BE2C (cell line): ENCODE data around the gene LIPI.

Source experiments
- DNase-seq: peaks from one replicate; pipeline ENCODE4 v3.0.0-alpha.2; 2020
- H3K27me3 ChIP-seq: fragments of 250-450 bp; sonication (Bioruptor Pico); 2 replicates; pipeline ENCODE4 v1.5.1; 2020; ENCODE audit warnings: mild to moderate bottlenecking
- H3K36me3 ChIP-seq: fragments of 250-450 bp; sonication (Bioruptor Pico); 2 replicates; pipeline ENCODE4 v1.5.1; 2020; ENCODE audit warnings: mild to moderate bottlenecking
- H3K4me1 ChIP-seq: fragments of 250-450 bp; sonication (Bioruptor Pico); 2 replicates; pipeline ENCODE4 v1.5.1; 2020
- H3K4me3 ChIP-seq: 2 replicates; pipeline ENCODE4 v1.5.1; 2011; ENCODE audit warnings: low read depth, low read length
- H3K9me3 ChIP-seq: fragments of 250-450 bp; sonication (Bioruptor Pico); 2 replicates; pipeline ENCODE4 v1.5.1; 2020
- CTCF ChIP-seq: IDR thresholded peaks from 2 replicates; pipeline ENCODE4 v1.5.1; 2012; ENCODE audit warnings: mild to moderate bottlenecking, low read depth, low read length

The LIPI gene

DNA sequence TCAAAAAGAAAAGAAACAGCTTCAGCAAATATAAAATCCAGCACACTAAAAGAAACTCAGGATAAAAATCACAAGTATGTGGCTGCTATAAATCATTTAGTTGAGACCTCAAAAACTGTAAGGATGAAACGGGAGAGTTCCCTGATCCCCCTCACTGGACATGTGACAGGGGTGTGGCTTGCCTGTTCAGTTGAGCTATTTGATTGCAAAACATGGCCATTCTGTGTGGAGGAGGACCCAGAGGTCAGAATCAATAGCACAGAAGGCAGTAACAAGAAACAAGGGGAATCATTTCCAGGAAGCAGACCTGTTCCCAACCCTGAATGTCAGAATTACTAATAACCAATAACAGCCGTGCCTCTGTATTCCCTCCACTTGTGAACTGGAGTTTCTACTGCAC is 33.1 kb upstream of the LIPI start:
- Histone ChIP-seq H3K4me1 (no peaks in the 10 kb centered on the region), H3K36me3 (no peaks in the 10 kb centered on the region), H3K27me3 (no peaks in the 10 kb centered on the region), H3K4me3 (no peak overlapping the region), H3K9me3 (no peaks in the 10 kb centered on the region)
- no peak for DNase-seq
- no peak for TF ChIP-seq CTCF

GRCh38 chr21:14243461-14243860 is 32.7 kb upstream of the LIPI start:
- DNase-seq, result no peak
- no peak for TF ChIP-seq CTCF
- no peaks in the 10 kb centered on the region for H3K36me3 ChIP-seq

GRCh38 chr21:14241297-14241696 is 30.5 kb upstream of the LIPI start:
- TF ChIP-seq CTCF, result no peak
- Histone ChIP-seq H3K4me1 (no peaks in the 10 kb centered on the region), H3K36me3 (no peaks in the 10 kb centered on the region), H3K9me3 (no peaks in the 10 kb centered on the region), H3K27me3 (no peaks in the 10 kb centered on the region), H3K4me3 (no peak overlapping the region)
- no peak for DNase-seq

More at GRCh38 chr21:14243461-14243860, 32.7 kb upstream of the LIPI start:
- Histone ChIP-seq H3K27me3 (no peaks in the 10 kb centered on the region), H3K4me1 (no peaks in the 10 kb centered on the region), H3K9me3 (no peaks in the 10 kb centered on the region), H3K4me3 (no peak overlapping the region)

DNA sequence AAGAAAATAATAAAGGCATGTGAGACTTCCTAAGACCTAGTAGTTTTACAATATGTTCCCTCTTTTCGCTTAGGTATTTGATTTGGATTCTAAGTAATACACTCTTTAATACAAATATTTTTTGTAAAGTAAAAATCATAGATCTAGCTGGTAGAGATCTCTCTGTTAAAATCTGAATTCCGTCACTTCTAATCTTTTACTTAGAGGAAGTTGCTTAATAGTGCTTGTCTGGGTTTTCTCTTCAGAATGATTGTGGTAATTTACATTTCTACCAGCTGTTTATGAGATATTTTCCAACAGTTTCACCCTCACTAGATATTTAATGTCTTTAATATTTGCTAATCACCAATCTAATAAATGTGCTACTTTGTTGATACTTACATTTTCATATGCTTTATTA is 28.5 kb upstream of the LIPI start:
- Histone ChIP-seq H3K27me3 (no peaks in the 10 kb centered on the region), H3K4me3 (no peak overlapping the region), H3K36me3 (no peaks in the 10 kb centered on the region), H3K9me3 (no peaks in the 10 kb centered on the region), H3K4me1 (no peaks in the 10 kb centered on the region)
- no peak for DNase-seq
- no peak for TF ChIP-seq CTCF

DNA sequence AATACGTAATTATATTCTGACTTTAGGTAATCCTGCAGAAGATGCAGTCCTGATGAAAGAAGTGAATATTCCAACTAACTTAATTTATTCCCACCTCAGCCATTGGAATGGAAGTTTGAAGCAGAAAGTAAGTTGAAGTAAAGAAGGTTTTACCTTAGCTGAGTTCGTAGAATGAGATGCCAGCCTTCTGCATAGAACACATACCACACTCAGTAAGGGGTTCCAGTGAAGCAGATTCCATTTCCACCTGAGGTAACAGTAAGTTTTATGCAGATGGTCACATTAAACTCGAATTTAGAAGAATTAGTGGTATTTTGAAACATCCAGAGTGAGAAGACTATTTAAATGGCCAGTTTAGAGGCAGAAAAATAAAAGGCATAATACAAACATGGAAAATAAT is 25.4 kb upstream of the LIPI start:
- no peaks in the 10 kb centered on the region for H3K9me3 ChIP-seq
- no peak for TF ChIP-seq CTCF
- H3K27me3 ChIP-seq, result no peaks in the 10 kb centered on the region
- DNase-seq, result no peak
- no peak overlapping the region for H3K4me3 ChIP-seq
- no peaks in the 10 kb centered on the region for H3K4me1 ChIP-seq
- H3K36me3 ChIP-seq, result no peaks in the 10 kb centered on the region

GRCh38 chr21:14235101-14235500 is 24.3 kb upstream of the LIPI start:
- Histone ChIP-seq H3K27me3 (no peaks in the 10 kb centered on the region), H3K36me3 (no peaks in the 10 kb centered on the region), H3K9me3 (no peaks in the 10 kb centered on the region), H3K4me3 (no peak overlapping the region), H3K4me1 (no peaks in the 10 kb centered on the region)
- no peak for TF ChIP-seq CTCF
- DNase-seq, result no peak
